LNCaP clone FGC (cell line): ENCODE results near the gene TFAM.
A peak's percentile ranks its signal among the peaks of the same experiment; 100 is the strongest.
"Not testable (repeated sequence)": the region's sequence is repeated elsewhere in the genome, so short reads cannot be mapped to it uniquely, and the experiment has no call there.

Source experiments
- DNase-seq: peaks from one replicate; pipeline ENCODE4 v3.0.0-alpha.2; 2011; ENCODE audit warnings: low read depth
- H3K4me3 ChIP-seq: 2 replicates; pipeline ENCODE4 v1.5.1; 2011; ENCODE audit warnings: mild to moderate bottlenecking, low read depth, low read length, control low read depth
- TF ChIP-seq, protein P1 (sequence below): IDR thresholded peaks from 2 replicates; pipeline ENCODE4 v1.5.1; 2012; ENCODE audit warnings: mild to moderate bottlenecking; ENCODE audit not compliant: control insufficient read depth, insufficient read depth; ENCODE audit errors: extremely low read depth

The TFAM gene

DNA sequence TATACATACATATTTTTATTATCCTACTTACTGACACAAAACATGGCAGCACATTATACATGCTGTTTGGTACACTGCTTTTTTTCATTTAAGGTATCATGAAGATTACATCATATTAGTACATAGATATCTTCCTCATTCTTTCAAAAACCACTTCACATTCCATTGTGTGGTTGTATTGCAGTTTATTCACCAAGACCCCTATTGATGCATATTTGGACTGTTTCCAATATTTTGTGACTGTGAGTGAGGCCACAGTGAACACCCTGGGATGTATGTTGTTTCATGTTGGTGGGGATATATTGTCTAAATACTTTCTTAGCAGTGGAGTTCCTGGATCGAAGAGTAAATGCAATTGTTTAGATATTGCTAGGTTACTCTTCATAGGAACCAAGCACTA, 39.0 kb downstream of the TFAM start:
- H3K4me3 ChIP-seq = no peak overlapping the region
- no peak for DNase-seq
- TF ChIP-seq, protein P1, sequence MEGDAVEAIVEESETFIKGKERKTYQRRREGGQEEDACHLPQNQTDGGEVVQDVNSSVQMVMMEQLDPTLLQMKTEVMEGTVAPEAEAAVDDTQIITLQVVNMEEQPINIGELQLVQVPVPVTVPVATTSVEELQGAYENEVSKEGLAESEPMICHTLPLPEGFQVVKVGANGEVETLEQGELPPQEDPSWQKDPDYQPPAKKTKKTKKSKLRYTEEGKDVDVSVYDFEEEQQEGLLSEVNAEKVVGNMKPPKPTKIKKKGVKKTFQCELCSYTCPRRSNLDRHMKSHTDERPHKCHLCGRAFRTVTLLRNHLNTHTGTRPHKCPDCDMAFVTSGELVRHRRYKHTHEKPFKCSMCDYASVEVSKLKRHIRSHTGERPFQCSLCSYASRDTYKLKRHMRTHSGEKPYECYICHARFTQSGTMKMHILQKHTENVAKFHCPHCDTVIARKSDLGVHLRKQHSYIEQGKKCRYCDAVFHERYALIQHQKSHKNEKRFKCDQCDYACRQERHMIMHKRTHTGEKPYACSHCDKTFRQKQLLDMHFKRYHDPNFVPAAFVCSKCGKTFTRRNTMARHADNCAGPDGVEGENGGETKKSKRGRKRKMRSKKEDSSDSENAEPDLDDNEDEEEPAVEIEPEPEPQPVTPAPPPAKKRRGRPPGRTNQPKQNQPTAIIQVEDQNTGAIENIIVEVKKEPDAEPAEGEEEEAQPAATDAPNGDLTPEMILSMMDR = no peak

DNA sequence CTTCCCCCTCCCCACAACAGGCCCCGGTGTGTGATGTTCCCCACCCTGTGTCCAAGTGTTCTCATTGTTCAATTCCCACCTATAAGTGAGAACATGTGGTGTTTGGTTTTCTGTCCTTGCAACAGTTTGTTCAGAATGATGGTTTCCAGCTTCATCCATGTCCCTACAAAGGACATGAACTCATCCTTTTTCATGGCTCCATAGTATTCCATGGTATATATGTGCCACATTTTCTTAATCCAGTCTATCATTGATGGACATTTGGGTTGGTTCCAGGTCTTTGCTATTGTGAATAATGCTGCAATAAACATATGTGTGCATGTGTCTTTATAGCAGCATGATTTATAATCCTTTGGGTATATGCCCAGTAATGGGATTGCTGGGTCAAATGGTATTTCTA, 43.2 kb downstream of the TFAM start:
- not testable (repeated sequence) for H3K4me3 ChIP-seq, DNase-seq

DNA sequence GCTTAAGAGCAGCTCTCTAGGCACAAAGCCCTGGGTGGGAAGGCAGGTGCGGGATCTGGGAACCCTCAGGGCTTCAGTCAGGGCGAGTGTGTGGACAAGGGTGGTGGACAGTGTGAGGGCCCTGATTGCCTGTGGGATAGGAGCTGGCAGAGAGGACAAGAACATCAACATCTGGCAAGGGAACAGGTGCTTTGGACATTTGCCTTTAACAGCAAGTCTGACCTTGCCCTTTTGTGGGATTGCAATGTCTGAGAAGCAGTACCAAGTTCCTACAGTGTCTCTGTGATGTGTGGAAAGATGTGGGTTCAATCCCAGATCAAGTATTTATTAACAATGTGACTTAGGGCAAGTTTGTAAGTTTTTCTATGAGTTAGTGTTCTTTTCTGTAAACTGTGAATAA, 46.7 kb downstream of the TFAM start:
- DNase-seq = no peak
- TF ChIP-seq, protein P1 = no peak

DNA sequence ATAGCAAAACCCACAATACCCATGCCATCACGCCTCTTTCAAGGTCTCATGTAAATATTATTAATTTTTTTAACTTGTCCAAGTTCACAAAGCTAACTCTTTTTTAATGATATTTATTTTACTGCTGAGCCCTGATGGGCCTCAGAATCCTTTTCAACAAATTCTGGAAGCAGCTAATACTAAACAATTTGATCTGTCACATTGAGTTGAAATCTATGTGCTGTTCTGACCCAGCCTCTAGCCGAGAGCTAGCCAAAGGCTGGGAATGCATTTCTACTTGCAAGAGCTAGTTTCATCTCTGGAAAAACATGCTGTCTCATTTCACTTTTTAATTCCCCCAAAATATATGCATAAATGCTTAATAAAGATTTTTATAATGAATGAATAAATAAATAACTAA, 47.9 kb downstream of the TFAM start:
- H3K4me3 ChIP-seq = no peak overlapping the region
- TF ChIP-seq, protein P1 = no peak
- DNase-seq = no peak

More for the DNA sequence above, 46.7 kb downstream of the TFAM start:
- H3K4me3 ChIP-seq = no peak overlapping the region

DNA sequence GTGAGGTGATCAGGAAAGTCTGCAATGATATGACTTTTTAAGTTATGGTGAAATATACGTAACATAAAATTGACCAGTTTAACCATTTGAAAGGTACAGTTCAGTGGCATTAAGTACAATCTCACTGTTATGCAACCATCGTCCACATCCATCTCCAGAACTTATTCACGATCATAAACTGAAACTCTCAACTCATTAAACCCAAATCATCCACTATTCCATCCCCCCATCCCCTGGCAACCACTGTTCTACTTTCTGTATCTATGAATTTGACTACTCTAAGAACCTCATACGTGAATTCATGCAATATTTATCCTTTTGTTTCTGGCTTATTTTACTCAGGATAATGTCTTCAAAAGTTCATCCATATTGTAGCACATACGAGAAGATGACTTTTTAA, 48.4 kb downstream of the TFAM start:
- H3K4me3 ChIP-seq = no peak overlapping the region
- TF ChIP-seq, protein P1 = no peak
- DNase-seq = no peak

DNA sequence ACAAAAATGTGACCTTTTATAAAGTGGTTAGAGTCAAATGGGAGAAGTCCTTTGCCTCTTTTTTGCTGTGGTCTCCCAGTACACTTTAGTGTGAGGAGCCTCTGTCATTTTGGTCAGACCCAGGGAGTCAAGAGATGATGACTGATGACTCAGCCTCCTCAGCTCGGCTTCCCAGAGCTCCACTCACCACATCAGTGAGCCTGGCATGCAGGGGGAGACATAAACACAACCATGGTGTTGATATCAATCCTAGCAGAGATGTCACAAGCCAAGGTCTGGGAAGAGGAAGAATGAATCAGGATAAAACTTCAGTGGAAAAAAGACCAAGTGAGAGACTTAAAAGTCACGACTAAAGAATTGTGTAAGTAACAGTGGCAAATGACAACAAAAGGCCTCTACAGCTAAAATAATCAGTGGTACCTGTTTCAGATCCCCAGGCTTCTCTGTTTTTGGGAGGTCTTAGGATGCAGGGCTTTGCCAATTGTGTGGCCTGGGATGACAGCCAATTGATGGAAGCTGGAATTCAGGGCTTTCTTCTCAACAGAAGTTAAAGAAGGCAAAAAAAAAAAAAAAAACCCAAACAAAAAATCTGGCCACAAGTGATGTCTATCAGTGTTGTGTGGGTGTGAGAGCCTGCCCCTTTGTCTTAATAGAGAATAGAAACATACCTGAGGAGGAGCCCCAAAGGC, 50.2 kb downstream of the TFAM start:
- no peak overlapping the region for H3K4me3 ChIP-seq
- DNase-seq = no peak
- TF ChIP-seq, protein P1 = no peak

DNA sequence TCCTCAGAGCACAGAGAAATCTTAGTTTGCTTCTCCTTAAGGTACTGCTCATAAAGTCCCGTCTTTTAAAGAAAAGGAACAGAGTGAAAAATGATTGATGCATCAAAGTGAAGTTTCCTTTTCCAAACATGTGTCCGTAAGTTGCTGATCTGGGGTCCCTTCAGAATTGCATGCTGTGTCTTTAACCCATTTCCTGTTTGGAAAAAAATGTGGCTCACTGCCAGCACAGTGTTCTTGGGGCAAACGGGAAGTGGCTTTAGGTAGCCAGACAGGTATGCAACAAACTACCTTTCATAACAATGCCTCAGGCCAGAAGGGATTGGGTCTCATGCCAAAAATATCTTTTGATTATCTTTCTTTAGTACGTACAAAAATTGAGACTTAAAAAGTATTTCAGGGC, 50.9 kb downstream of the TFAM start:
- H3K4me3 ChIP-seq = no peak overlapping the region
- peak; percentile 59 for DNase-seq
- TF ChIP-seq, protein P1 = no peak
